ENCODE results near the gene RO60.

Gene RO60

DNA sequence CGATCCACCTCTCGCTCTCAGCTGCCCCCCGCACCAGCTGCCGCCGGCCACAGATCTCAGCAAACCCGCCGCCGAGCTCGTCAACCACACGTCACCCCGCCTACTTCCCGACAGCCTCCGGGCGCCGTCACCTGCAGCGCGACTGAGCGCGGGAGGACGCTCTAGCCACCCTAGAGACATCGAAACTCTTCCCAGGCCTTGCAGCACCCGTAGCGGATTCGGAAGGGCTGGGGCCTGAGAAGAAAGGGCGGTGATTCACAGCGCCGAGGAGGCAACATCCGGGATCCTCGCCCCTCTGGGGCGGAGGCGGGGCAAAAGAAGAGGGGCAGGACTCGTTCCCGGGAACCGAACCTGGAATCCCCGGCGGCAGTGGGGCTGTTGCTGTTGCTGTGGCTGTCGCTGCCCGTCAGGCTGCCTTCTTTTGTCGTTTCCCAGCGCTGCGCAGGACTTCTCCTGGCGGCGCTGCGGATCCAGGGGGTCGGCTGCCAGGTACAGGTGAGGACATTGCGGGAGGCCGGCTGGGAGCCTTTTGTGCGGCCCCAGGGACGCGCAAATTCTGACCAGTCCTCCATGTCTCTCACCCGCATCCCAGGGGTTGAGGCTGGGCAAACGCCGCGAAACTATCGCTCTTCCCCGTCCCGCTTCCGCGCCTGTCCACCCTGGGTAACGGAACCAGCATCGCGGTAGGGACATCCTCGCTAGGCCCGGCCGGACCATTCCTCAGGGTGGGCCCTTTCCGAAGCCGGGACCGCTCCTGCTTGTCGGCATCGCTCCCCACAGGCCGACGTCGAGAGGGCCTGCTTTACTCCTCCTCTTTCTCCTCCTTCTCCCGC, at the start of gene RO60, which contains the start of gene UCHL5:
Gene RO60 (plus strand): TSS at position 331 of the 833 bp plus-strand sequence. CDS start 9,443 bp downstream, outside the sequence.
Gene UCHL5 (minus strand): TSS at position 79 of the 833 bp plus-strand sequence. CDS start 100 bp downstream, outside the sequence.
- Histone ChIP-seq H3K4me3 (ENCODE audit: low read depth in 1 of 2, low read length in 2 of 2) (peak within 1 kb of the TSS; percentile 73 to 93), H3K36me3 (ENCODE audit: insufficient read depth, low read length) (peaks cover 8% of the 10 kb centered on the region), H2AFZ (ENCODE audit: low read depth, low read length) (peak within 1 kb of the TSS; percentile 95), H4K20me1 (ENCODE audit: insufficient read depth, low read length) (peaks cover 34% of the 10 kb centered on the region; the same call in 1 of the 2 replicates), H3K9me3 (ENCODE audit: insufficient read depth, low read length, severe bottlenecking) (no peaks in the 10 kb centered on the region), H3K4me2 (ENCODE audit: insufficient read depth, low read length) (peak within 1 kb of the TSS; percentile 76), H3K27me3 (ENCODE audit: insufficient read depth, low read length, poor library complexity) (no peaks in the 10 kb centered on the region), H3K27ac (ENCODE audit: low read length) (peak within 1 kb of the TSS; percentile 88), H3K79me2 (ENCODE audit: insufficient read depth, low read length) (peaks cover 98% of the 10 kb centered on the region), H3K9ac (ENCODE audit: low read depth, low read length) (peak within 1 kb of the TSS; percentile 87), H3K4me1 (ENCODE audit: insufficient read depth, low read length) (peaks cover 49% of the 10 kb centered on the region)
- DNase-seq (peak; percentile 98), ATAC-seq (ENCODE audit: insufficient read depth, low read depth) (peak; percentile 94)
- TF ChIP-seq, protein P1, sequence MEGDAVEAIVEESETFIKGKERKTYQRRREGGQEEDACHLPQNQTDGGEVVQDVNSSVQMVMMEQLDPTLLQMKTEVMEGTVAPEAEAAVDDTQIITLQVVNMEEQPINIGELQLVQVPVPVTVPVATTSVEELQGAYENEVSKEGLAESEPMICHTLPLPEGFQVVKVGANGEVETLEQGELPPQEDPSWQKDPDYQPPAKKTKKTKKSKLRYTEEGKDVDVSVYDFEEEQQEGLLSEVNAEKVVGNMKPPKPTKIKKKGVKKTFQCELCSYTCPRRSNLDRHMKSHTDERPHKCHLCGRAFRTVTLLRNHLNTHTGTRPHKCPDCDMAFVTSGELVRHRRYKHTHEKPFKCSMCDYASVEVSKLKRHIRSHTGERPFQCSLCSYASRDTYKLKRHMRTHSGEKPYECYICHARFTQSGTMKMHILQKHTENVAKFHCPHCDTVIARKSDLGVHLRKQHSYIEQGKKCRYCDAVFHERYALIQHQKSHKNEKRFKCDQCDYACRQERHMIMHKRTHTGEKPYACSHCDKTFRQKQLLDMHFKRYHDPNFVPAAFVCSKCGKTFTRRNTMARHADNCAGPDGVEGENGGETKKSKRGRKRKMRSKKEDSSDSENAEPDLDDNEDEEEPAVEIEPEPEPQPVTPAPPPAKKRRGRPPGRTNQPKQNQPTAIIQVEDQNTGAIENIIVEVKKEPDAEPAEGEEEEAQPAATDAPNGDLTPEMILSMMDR (IDR thresholded peaks at IDR 0.05; ENCODE audit: borderline replicate concordance, extremely low read depth, low read length, poor library complexity, severe bottlenecking): peak; percentile 40
- no peak for TF ChIP-seq EZH2 (IDR thresholded peaks at IDR 0.05; ENCODE audit: borderline replicate concordance, low read depth, low read length, severe bottlenecking)

DNA sequence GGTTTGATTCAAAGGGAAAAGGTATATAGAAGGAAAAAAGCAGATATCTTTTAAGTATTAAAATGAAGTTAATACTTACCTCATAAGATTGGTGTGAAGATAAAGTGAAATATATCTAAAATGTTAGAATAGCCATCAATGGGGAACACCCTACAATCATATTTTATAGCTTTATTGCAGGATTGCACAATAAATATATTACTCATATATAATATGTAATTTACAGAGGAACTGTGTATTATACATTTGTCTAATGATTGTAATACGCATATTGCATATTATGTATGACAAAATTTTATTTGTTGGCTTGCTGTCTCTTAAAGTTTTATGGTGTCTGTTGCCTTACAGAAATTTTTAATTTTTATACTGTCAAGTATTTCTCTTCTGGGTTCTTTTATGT, 48.0 kb upstream of the RO60 start:
- no peaks in the 10 kb centered on the region for H3K27me3 ChIP-seq (ENCODE audit: insufficient read depth, low read length, poor library complexity)
- TF ChIP-seq, protein P1 (IDR thresholded peaks at IDR 0.05; ENCODE audit: borderline replicate concordance, extremely low read depth, low read length, poor library complexity, severe bottlenecking): no peak
- no peak for TF ChIP-seq EZH2 (IDR thresholded peaks at IDR 0.05; ENCODE audit: borderline replicate concordance, low read depth, low read length, severe bottlenecking)
- no peaks in the 10 kb centered on the region for H3K9me3 ChIP-seq (ENCODE audit: insufficient read depth, low read length, severe bottlenecking)
- ATAC-seq (ENCODE audit: insufficient read depth, low read depth) (no peak), DNase-seq (no peak)
- peaks cover 10% of the 10 kb centered on the region; the same call in 1 of the 2 replicates for H3K36me3 ChIP-seq (ENCODE audit: insufficient read depth, low read length)
- no peak overlapping the region for H3K4me3 ChIP-seq (ENCODE audit: low read depth in 1 of 2, low read length in 2 of 2)
- H2AFZ ChIP-seq (ENCODE audit: low read depth, low read length): no peak overlapping the region
- H3K79me2 ChIP-seq (ENCODE audit: insufficient read depth, low read length): no peaks in the 10 kb centered on the region
- no peak overlapping the region for H3K27ac ChIP-seq (ENCODE audit: low read length)
- H4K20me1 ChIP-seq (ENCODE audit: insufficient read depth, low read length): no peaks in the 10 kb centered on the region
- H3K9ac ChIP-seq (ENCODE audit: low read depth, low read length): no peak overlapping the region
- no peaks in the 10 kb centered on the region for H3K4me1 ChIP-seq (ENCODE audit: insufficient read depth, low read length)
- no peak overlapping the region for H3K4me2 ChIP-seq (ENCODE audit: insufficient read depth, low read length)

DNA sequence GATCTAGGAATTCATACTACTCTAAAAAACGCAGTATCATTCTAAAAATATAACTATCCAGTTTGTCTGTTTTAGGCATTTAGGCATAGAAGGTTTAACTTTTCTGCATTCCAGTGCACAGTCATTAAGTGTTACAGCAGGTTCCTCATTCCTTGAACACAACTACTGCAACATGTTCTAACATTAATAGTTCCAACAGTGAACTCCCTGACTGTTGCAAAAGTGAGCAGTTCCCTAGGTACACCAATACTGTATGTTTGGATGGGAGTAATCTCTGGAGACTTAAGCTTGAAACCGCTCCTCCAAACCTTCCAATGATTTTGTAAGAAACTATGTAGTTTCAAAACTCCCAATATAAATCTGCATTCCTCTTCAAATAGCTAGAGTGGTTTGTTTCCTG, 46.4 kb upstream of the RO60 start:
- no peaks in the 10 kb centered on the region for H3K9me3 ChIP-seq (ENCODE audit: insufficient read depth, low read length, severe bottlenecking)
- H3K79me2 ChIP-seq (ENCODE audit: insufficient read depth, low read length): no peaks in the 10 kb centered on the region
- no peaks in the 10 kb centered on the region for H3K4me1 ChIP-seq (ENCODE audit: insufficient read depth, low read length)
- no peak overlapping the region for H3K27ac ChIP-seq (ENCODE audit: low read length)
- H3K27me3 ChIP-seq (ENCODE audit: insufficient read depth, low read length, poor library complexity): no peaks in the 10 kb centered on the region
- ATAC-seq (ENCODE audit: insufficient read depth, low read depth) (no peak), DNase-seq (no peak)
- no peaks in the 10 kb centered on the region for H4K20me1 ChIP-seq (ENCODE audit: insufficient read depth, low read length)
- H3K4me3 ChIP-seq (ENCODE audit: low read depth in 1 of 2, low read length in 2 of 2): no peak overlapping the region
- no peak overlapping the region for H3K9ac ChIP-seq (ENCODE audit: low read depth, low read length)
- TF ChIP-seq, protein P1 (IDR thresholded peaks at IDR 0.05; ENCODE audit: borderline replicate concordance, extremely low read depth, low read length, poor library complexity, severe bottlenecking): no peak
- TF ChIP-seq EZH2 (IDR thresholded peaks at IDR 0.05; ENCODE audit: borderline replicate concordance, low read depth, low read length, severe bottlenecking): no peak
- no peak overlapping the region for H2AFZ ChIP-seq (ENCODE audit: low read depth, low read length)
- H3K4me2 ChIP-seq (ENCODE audit: insufficient read depth, low read length): no peak overlapping the region
- peaks cover 17% of the 10 kb centered on the region; the same call in 1 of the 2 replicates for H3K36me3 ChIP-seq (ENCODE audit: insufficient read depth, low read length)

Data from DND-41 (cell line).